ENCODE results near the gene UBL4B.

UBL4B gene

DNA sequence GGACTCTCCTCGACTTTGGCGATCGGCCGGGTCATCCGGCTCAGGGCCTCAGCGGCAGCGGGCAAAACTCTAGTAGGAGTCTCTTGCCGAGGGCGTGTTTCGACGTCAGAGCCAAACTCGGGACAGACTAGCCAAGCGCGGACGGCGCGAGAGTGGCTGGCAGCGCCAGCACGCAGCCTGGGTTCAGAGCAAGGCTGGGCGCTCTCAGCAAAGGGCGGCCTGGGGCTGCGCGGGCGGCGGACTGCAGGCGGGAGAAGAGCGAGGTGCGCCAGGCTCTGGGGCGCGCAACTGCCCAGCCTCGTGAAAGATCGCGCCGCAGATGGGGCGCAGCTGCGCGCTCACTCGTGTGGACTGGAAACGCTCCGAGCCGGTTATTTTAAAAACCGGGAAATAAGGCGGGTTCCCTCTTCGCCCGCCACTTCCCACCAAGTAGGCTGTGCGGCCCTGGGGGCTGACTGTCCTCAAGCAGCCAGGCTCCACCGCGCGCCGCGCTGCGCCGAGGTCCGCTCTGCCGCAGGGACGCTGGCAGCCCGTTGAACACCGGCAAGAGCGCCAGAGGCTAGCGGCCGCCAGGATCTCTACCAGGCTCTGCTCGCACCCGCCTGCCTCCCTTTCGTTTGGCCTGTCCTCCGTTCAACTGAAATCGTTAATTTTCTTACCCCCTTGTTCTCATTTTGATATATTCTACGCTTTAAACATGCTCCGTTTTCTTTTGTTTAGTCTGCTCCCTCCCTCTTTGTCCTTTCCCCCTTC lies 44.2 kb upstream of the UBL4B start:
- DNase-seq (ENCODE audit: low read depth): no peak
- TF ChIP-seq, protein P1, sequence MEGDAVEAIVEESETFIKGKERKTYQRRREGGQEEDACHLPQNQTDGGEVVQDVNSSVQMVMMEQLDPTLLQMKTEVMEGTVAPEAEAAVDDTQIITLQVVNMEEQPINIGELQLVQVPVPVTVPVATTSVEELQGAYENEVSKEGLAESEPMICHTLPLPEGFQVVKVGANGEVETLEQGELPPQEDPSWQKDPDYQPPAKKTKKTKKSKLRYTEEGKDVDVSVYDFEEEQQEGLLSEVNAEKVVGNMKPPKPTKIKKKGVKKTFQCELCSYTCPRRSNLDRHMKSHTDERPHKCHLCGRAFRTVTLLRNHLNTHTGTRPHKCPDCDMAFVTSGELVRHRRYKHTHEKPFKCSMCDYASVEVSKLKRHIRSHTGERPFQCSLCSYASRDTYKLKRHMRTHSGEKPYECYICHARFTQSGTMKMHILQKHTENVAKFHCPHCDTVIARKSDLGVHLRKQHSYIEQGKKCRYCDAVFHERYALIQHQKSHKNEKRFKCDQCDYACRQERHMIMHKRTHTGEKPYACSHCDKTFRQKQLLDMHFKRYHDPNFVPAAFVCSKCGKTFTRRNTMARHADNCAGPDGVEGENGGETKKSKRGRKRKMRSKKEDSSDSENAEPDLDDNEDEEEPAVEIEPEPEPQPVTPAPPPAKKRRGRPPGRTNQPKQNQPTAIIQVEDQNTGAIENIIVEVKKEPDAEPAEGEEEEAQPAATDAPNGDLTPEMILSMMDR (IDR thresholded peaks at IDR 0.05; ENCODE audit: low read length, missing control alignments): no peak
- H3K4me3 ChIP-seq (replicated peaks; ENCODE audit: low read depth, low read length): no peak overlapping the region

DNA sequence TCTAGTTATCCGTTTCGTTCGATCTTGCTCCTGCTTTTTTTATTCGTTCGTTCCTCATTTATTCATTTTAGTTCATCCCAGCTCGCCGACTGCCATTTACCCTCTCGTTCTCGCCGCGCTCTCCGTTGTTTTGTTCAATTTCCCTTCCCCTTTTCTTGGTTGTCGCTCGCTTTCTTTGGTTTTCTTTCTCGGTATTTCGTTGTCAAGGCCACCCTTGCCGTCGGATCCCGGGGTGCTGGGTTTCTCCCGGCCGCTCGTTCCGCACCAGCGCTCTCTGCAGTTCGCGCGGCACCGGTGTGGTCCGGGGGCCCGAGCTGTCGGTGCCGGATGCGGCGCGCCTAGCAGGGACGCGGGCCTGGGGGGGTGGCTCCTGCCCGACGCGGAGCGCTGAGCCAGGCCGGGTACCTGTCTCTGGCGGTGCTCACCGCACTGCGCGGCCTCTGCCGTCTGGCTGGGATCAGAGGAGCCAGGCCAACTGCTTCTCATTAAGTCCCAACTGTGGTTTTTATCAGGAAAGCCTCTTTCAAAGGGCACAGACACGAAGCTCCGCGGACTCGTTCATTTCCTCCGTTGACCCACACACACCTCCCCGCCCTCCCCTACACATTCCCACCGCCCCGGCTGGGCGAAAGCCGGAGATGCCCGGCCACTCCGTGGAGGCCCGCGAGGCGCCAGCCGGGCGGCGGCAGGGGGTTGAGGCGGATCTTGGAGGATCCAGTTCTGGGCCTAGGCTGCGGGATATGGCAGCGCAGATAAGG lies 43.4 kb upstream of the UBL4B start:
- TF ChIP-seq, protein P1 (IDR thresholded peaks at IDR 0.05; ENCODE audit: low read length, missing control alignments): no peak
- no peak for DNase-seq (ENCODE audit: low read depth)

DNA sequence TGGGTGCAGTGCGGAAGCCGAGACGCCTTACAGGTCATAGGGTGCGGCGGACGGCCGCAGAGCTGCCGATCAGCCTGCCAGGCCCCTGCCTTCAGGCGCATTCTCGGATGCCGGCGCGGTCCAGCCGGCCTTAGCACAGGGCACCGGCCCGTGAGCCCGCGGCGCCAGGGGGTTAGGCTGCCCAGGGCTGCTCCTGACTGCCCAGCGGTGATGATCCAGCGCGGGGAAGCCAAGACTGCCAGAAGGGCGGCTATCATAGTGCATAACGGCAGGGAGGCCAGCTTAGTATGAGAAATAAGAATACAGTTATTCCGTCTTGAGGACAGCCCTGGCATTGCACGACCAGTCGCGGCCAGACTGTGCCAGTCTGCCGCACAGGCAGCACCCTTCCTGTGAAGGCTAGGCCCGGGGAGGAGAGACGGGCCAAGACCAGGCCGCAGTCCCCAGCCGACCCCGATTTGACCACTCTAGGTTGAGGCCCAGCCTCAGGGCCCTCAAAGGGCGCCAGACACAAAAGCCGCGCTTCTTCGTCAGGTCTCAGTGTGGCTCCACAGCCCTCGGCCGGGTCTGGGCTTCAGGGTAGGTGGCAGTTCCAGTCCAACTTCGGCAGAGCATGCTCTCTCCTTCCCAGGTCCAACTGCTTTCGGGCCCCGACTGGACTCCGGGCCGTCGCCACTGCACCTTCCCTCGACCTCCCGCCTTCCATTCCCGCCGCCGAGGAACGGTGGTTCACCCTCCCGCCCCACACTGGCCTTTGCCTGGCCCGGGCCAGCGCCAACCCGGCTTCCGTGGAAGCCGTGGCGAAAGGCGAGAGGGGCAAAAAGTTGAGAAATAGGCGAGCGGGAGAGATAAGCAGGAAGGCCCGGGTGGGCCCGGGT lies 42.6 kb upstream of the UBL4B start:
- TF ChIP-seq, protein P1 (IDR thresholded peaks at IDR 0.05; ENCODE audit: low read length, missing control alignments): no peak
- H3K4me3 ChIP-seq (replicated peaks; ENCODE audit: low read depth, low read length): no peak overlapping the region
- no peak for DNase-seq (ENCODE audit: low read depth)

More for the DNA sequence above, 43.4 kb upstream of the UBL4B start:
- no peak overlapping the region for H3K4me3 ChIP-seq (replicated peaks; ENCODE audit: low read depth, low read length)

DNA sequence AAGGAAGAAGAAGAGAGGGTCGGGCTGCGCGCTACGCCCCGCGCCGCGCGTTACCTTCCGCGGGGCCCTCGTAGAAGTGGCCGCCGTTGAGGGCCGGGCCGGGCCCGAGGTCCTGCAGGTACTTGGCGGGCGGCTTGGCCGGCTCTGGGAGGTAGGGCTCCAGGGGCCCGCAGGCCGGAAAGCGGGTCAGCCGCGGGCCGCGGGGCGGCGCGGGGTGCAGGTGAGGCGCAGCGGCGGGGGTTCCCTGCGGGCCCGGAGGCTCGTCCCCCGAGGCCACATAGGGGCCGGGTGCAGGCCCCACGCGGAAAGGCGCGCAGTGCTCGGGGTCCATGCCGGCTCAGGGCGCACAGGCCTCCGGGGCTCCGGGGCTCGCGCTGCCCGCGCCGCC lies 42.0 kb upstream of the UBL4B start:
- H3K4me3 ChIP-seq (replicated peaks; ENCODE audit: low read depth, low read length): no peak overlapping the region
- DNase-seq (ENCODE audit: low read depth): no peak
- TF ChIP-seq, protein P1 (IDR thresholded peaks at IDR 0.05; ENCODE audit: low read length, missing control alignments): no peak

DNA sequence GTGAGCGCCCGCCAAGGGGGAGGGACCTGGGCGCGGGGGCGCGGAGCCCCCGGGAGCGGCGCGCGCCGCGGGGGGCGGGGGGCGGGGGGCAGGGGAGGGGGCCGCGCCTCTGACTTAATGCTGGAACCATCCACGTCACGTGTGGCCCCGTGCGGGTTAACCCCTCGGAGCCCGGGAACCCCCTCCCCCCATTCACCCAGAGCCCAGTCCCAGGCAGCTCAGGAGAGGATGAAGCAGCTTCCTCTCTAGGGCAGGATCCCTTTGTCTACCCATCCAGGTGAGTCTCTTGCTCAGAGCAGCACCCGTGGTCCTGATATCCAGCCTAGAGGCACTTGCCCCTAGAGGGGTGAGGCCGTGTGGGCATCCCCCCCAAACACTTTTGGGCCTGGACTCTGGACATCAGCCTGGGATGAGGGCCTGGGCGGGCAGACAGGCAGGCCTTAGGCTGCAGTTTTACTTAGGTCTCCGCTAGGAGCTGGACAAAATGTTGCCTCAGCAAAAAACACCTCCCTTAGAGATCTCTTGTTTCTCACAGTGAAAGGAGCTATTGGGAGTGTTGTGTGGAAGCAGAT lies 41.5 kb upstream of the UBL4B start, which contains the start of gene ALX3:
Gene ALX3, minus strand, starts transcription at position 2 of the 572 bp plus-strand sequence. CDS start 60 bp downstream, outside the sequence.
- TF ChIP-seq, protein P1 (IDR thresholded peaks at IDR 0.05; ENCODE audit: low read length, missing control alignments): no peak
- DNase-seq (ENCODE audit: low read depth): no peak
- H3K4me3 ChIP-seq (replicated peaks; ENCODE audit: low read depth, low read length): no peak within 1 kb of the TSS

DNA sequence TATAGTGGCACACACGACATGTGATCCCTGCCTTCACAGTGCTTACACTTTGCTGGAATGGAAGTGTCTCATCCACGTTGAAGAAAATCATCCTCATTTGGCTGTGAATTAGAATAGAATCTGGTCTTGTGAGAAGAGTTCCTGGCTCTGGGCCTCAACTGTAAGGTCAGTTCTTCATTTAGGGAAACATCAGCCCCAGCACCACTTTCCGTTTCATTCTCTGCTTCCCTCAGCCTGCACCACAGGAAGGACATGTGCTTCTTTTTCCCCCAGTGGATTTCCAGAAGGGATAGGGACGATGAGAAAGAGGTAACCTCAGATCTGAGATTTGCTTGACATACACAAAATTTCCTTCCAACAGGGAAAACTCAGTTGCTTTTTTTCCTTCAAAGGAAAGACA lies 38.1 kb upstream of the UBL4B start:
- DNase-seq (ENCODE audit: low read depth): no peak
- H3K4me3 ChIP-seq (replicated peaks; ENCODE audit: low read depth, low read length): no peak overlapping the region
- TF ChIP-seq, protein P1 (IDR thresholded peaks at IDR 0.05; ENCODE audit: low read length, missing control alignments): no peak

Measured in fibroblast of pulmonary artery (primary cell).